ENCODE results near the gene CASP7. TPM values are rescaled to one million over a fixed set of nuclear protein-coding genes. Genes with fewer than 3 reads are reported as not detected.

Gene CASP7
- polyA plus RNA-seq, 1 donor from 2014 or later = 0.77 TPM

DNA sequence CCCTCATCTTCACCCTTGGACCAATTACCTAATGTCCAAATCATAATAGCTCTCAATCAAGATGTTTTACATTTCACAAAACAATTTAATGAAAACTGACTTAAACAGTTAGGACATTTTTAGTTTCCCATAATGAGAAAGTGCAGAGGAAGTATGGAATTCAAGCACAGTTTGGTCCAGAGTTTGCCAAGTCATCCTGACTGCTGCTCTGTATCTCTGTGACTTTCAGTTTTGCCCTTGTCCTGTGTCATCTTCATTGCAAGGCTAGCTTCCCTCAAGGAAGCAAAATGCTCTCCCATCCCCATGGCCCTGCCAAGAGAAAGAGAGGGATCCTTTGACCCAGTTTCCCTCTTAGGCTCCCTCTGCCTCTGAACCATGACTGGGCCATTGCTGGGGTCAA lies 63.9 kb downstream of the CASP7 start:
- H3K79me2 ChIP-seq (replicated peaks; ENCODE audit: insufficient read depth, low read length) = no peaks in the 10 kb centered on the region
- no peak overlapping the region for H3K27ac ChIP-seq (ENCODE audit: low read length)
- H3K9ac ChIP-seq (ENCODE audit: low read length) = no peak overlapping the region
- no peaks in the 10 kb centered on the region for H3F3A ChIP-seq (ENCODE audit: insufficient read depth, low read length, poor library complexity, severe bottlenecking)
- no peak for TF ChIP-seq EP300 (conservative IDR thresholded peaks at IDR 0.05; ENCODE audit: poor library complexity, severe bottlenecking)
- no peak overlapping the region for H3K4me2 ChIP-seq (ENCODE audit: low read length)
- H3K4me3 ChIP-seq (ENCODE audit: low read length) = no peak overlapping the region
- H3K9me2 ChIP-seq (ENCODE audit: insufficient read depth, low read length) = no peaks in the 10 kb centered on the region
- no peak overlapping the region for H2AFZ ChIP-seq (ENCODE audit: low read depth, low read length)
- no peaks in the 10 kb centered on the region for H3K36me3 ChIP-seq (ENCODE audit: insufficient read depth, low read length)
- H3K27me3 ChIP-seq (ENCODE audit: insufficient read depth, low read depth, low read length) = no peaks in the 10 kb centered on the region
- no peaks in the 10 kb centered on the region for H3K9me3 ChIP-seq (ENCODE audit: low read length)
- H4K20me1 ChIP-seq (ENCODE audit: insufficient read depth) = no peaks in the 10 kb centered on the region

- Histone ChIP-seq H3K79me2 (replicated peaks; ENCODE audit: insufficient read depth, low read length) (no peaks in the 10 kb centered on the region), H3K27me3 (ENCODE audit: insufficient read depth, low read depth, low read length) (no peaks in the 10 kb centered on the region), H3K9me2 (ENCODE audit: insufficient read depth, low read length) (no peaks in the 10 kb centered on the region), H3K27ac (ENCODE audit: low read length) (no peak overlapping the region), H3K4me3 (ENCODE audit: low read length) (no peak overlapping the region), H3K36me3 (ENCODE audit: insufficient read depth, low read length) (no peaks in the 10 kb centered on the region), H4K20me1 (ENCODE audit: insufficient read depth) (no peaks in the 10 kb centered on the region), H3K9ac (ENCODE audit: low read length) (no peak overlapping the region), H2AFZ (ENCODE audit: low read depth, low read length) (no peak overlapping the region), H3F3A (ENCODE audit: insufficient read depth, low read length, poor library complexity, severe bottlenecking) (no peaks in the 10 kb centered on the region), H3K9me3 (ENCODE audit: low read length) (no peaks in the 10 kb centered on the region), H3K4me2 (ENCODE audit: low read length) (no peak overlapping the region)
- TF ChIP-seq MXI1 (conservative IDR thresholded peaks at IDR 0.05; ENCODE audit: poor library complexity, severe bottlenecking) (no peak), EZH2 (IDR thresholded peaks at IDR 0.05; ENCODE audit: borderline replicate concordance, insufficient read depth, low read length, poor library complexity, severe bottlenecking) (no peak), POLR2AphosphoS5 (IDR thresholded peaks at IDR 0.05) (no peak)
These were observed 65.7 kb downstream of the CASP7 start for GRCh38 chr10:113745374-113745773.

DNA sequence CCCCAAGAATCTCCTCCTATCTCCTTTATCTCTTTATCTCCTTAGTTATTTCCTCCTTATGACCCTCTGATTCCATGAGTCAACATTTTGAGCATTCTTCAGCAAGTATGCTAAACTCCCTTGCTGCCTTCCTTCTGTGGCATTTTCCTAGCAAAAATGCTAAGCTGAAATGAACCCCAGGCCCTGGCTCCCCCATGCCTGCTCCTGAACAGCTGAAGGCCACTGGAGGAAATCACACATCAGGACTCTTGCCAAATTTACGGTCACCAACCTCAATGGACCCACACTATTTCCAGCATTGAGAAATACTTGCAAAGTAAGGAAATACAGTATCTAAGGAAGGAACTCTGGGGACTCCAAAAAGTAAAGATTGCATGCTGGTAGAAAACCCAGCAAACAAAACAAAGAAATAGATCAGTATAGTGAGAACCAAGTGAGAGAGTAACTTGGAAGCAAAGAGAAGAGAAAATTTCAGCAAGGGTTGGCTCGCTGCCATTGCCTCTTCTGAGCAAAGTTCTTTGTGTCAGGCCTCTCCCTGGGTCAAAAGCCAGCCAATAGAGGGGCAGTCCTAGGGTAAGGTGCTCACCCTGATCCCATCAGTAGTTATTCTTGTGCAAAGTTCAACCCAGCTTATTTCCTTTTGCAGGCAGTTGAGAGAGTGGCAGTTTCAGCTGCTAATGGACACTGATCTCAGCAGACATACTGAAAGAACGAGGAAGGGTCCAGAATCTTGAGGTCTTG lies 66.7 kb downstream of the CASP7 start:
- no peaks in the 10 kb centered on the region for H3K36me3 ChIP-seq (ENCODE audit: insufficient read depth, low read length)
- H3K9me3 ChIP-seq (ENCODE audit: low read length) = no peaks in the 10 kb centered on the region
- H3K27ac ChIP-seq (ENCODE audit: low read length) = no peak overlapping the region
- no peaks in the 10 kb centered on the region for H3K79me2 ChIP-seq (replicated peaks; ENCODE audit: insufficient read depth, low read length)
- TF ChIP-seq REST (IDR thresholded peaks at IDR 0.05; ENCODE audit: borderline replicate concordance) (no peak), MXI1 (conservative IDR thresholded peaks at IDR 0.05; ENCODE audit: poor library complexity, severe bottlenecking) (no peak), TAF1 (IDR thresholded peaks at IDR 0.05; ENCODE audit: low read depth) (no peak), CTCF (IDR thresholded peaks at IDR 0.05; ENCODE audit: poor library complexity, severe bottlenecking) (no peak), EZH2 (IDR thresholded peaks at IDR 0.05; ENCODE audit: borderline replicate concordance, insufficient read depth, low read length, poor library complexity, severe bottlenecking) (no peak), RAD21 (conservative IDR thresholded peaks at IDR 0.05) (no peak), POLR2AphosphoS5 (IDR thresholded peaks at IDR 0.05) (no peak), SMC3 (conservative IDR thresholded peaks at IDR 0.05; ENCODE audit: poor library complexity) (no peak), EP300 (conservative IDR thresholded peaks at IDR 0.05; ENCODE audit: poor library complexity, severe bottlenecking) (no peak)
- no peaks in the 10 kb centered on the region for H4K20me1 ChIP-seq (ENCODE audit: insufficient read depth)
- H3K27me3 ChIP-seq (ENCODE audit: insufficient read depth, low read depth, low read length) = no peaks in the 10 kb centered on the region
- H3K4me3 ChIP-seq (ENCODE audit: low read length) = no peak overlapping the region
- H3K9ac ChIP-seq (ENCODE audit: low read length) = no peak overlapping the region
- H3F3A ChIP-seq (ENCODE audit: insufficient read depth, low read length, poor library complexity, severe bottlenecking) = no peaks in the 10 kb centered on the region
- no peak overlapping the region for H3K4me2 ChIP-seq (ENCODE audit: low read length)
- no peaks in the 10 kb centered on the region for H3K9me2 ChIP-seq (ENCODE audit: insufficient read depth, low read length)
- H2AFZ ChIP-seq (ENCODE audit: low read depth, low read length) = no peak overlapping the region
